ENCODE measurements around the gene LHX3. TPM values are rescaled to one million over a fixed set of nuclear protein-coding genes. Genes with fewer than 3 reads are reported as not detected.

LHX3 gene
- total and polyA plus RNA-seq, 3 experiments from 2014 or later = not detected

DNA sequence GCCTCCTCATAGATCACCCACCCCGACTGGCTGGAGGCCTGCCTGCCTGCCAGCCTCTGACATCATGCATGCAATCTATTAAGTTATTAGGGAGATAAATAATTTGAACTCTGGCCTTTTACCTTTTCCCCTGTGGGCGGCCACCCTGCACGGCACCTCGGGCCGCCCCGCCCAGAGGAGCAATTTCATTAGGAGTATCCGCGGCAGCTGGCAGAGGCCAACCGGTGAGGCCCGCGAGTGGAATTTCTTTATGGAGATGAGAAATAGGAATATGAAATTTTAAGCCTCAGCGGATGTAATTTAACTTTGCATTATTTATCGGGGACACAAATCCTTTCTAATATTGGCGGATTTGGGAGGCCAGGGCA is 22.5 kb downstream of the LHX3 start:
- no peak overlapping the region for H3K4me3 ChIP-seq (ENCODE audit: low read length)
- Mint-ChIP-seq H3K4me3 (no peak overlapping the region), H3K27ac (no peak overlapping the region), H3K9me3 (peaks cover 0 to 2% (median 0%) of the 10 kb centered on the region in 5 donors), H3K4me1 (no peaks in the 10 kb centered on the region), H3K36me3 (no peaks in the 10 kb centered on the region), H3K27me3 (peaks cover 8 to 38% of the 10 kb centered on the region in 2 donors)
- no peaks in the 10 kb centered on the region for H3K36me3 ChIP-seq (ENCODE audit: insufficient read depth, low read length)
- H3K4me1 ChIP-seq (ENCODE audit: insufficient read depth, low read length) = no peaks in the 10 kb centered on the region
- no peaks in the 10 kb centered on the region for H3K27me3 ChIP-seq (ENCODE audit: insufficient read depth, low read length, poor library complexity, severe bottlenecking)
- ChIA-PET POLR2A (no interaction called here), CTCF (no interaction called here)
- DNase-seq = no peak
- H3K9me3 ChIP-seq (ENCODE audit: low read length) = no peaks in the 10 kb centered on the region
- no peak overlapping the region for H3K27ac ChIP-seq (ENCODE audit: low read depth, low read length)

DNA sequence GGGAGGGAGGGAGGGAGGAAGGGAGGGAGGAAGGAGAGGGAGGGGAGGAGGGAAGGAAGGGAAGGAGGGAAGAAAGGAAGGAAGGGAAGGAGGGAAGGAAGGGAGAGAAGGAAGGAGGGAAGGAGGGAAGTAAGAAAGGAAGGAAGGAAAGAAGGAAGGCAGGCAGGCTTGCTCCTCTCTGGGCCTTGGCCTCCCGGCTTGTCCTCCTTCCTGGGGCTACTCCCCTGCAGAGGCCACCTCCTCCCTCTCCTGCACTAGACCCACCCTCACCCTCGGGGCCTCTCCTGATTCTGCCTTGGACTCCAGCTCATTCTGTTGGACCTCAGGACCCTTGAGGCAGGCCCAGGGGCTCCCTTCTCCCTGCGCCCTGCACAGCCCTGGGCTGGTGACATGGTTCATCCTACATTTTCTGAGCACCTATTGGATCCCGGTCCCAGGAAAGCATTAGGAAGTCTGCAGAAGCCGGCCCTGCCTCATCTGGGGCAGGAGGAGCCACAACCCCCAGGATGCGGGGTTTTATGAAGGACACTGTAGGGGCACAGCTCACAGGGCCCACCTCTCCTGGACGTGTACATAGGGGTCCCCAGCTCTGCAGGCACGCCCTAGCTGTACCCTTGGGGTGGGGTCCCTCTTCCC is 23.0 kb downstream of the LHX3 start:
- H3K9me3 ChIP-seq (ENCODE audit: low read length) = no peaks in the 10 kb centered on the region
- ChIA-PET POLR2A (no interaction called here), CTCF (no interaction called here)
- H3K27me3 Mint-ChIP-seq = peaks cover 8 to 33% of the 10 kb centered on the region in 2 donors
- H3K4me1 ChIP-seq (ENCODE audit: insufficient read depth, low read length) = no peaks in the 10 kb centered on the region
- H3K36me3 Mint-ChIP-seq = no peaks in the 10 kb centered on the region
- H3K4me3 Mint-ChIP-seq = no peak overlapping the region
- no peaks in the 10 kb centered on the region for H3K4me1 Mint-ChIP-seq
- H3K27ac ChIP-seq (ENCODE audit: low read depth, low read length) = no peak overlapping the region
- H3K27ac Mint-ChIP-seq = no peak overlapping the region
- DNase-seq = no peak
- H3K36me3 ChIP-seq (ENCODE audit: insufficient read depth, low read length) = no peaks in the 10 kb centered on the region
- H3K4me3 ChIP-seq (ENCODE audit: low read length) = no peak overlapping the region
- peaks cover 0 to 2% (median 0%) of the 10 kb centered on the region in 5 donors for H3K9me3 Mint-ChIP-seq
- no peaks in the 10 kb centered on the region for H3K27me3 ChIP-seq (ENCODE audit: insufficient read depth, low read length, poor library complexity, severe bottlenecking)

DNA sequence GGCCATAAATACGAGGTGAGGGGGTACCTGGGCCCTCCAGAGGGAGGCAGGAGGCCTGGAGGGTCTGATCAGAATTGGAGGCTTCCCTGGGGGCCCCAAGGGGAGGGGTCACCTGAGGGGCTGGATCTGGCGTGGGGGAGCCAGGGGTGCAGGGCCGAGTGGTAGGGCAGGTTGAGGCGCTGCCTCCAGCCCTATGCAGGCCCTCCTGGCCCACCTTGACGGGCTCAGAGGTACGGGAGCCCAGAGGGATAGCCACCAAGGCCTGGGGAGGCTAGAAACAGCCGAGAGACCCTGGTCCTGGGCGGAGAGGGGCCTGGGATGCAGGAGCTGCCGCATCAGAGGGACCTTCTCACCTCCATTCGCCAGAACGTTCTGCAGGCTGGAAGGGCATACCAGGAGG is 24.3 kb downstream of the LHX3 start:
- Histone ChIP-seq H3K9me3 (ENCODE audit: low read length) (no peaks in the 10 kb centered on the region), H3K27me3 (ENCODE audit: insufficient read depth, low read length, poor library complexity, severe bottlenecking) (no peaks in the 10 kb centered on the region), H3K27ac (ENCODE audit: low read depth, low read length) (no peak overlapping the region), H3K4me3 (ENCODE audit: low read length) (no peak overlapping the region), H3K36me3 (ENCODE audit: insufficient read depth, low read length) (no peaks in the 10 kb centered on the region), H3K4me1 (ENCODE audit: insufficient read depth, low read length) (no peaks in the 10 kb centered on the region)
- Mint-ChIP-seq H3K4me1 (no peaks in the 10 kb centered on the region), H3K27ac (no peak overlapping the region), H3K9me3 (no peaks in the 10 kb centered on the region), H3K4me3 (no peak overlapping the region), H3K36me3 (no peaks in the 10 kb centered on the region), H3K27me3 (peaks cover 8 to 25% of the 10 kb centered on the region in 2 donors)
- ChIA-PET CTCF (no interaction called here), POLR2A (no interaction called here)
- DNase-seq = no peak

DNA sequence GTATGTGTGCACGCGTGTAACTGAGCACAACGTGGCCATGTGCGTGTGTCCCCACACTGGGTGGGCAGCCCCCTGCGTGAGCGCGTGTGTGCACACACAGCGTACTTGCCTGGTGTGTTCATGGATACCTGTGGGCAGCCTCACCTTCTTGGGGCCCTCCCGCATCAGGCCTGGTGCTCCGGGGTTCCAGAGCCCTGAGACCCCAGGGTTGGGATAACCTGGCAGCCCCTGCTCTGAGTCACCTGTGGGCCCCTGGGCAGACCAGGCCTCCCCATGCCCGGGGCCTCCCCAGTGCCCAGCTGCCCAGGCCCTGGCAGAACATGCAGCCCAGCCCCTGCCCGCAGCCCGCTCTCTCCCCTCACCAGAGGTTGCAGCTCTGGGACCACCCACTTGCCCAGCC is 25.2 kb downstream of the LHX3 start:
- CTCF ChIA-PET = no interaction called here
- Mint-ChIP-seq H3K27me3 (peaks cover 2 to 18% of the 10 kb centered on the region in 2 donors), H3K36me3 (no peaks in the 10 kb centered on the region), H3K4me1 (no peaks in the 10 kb centered on the region), H3K27ac (no peak overlapping the region), H3K9me3 (no peaks in the 10 kb centered on the region), H3K4me3 (no peak overlapping the region)
- H3K36me3 ChIP-seq (ENCODE audit: insufficient read depth, low read length) = no peaks in the 10 kb centered on the region
- H3K27ac ChIP-seq (ENCODE audit: low read depth, low read length) = no peak overlapping the region
- POLR2A ChIA-PET = no interaction called here
- no peak overlapping the region for H3K4me3 ChIP-seq (ENCODE audit: low read length)
- no peaks in the 10 kb centered on the region for H3K27me3 ChIP-seq (ENCODE audit: insufficient read depth, low read length, poor library complexity, severe bottlenecking)
- H3K9me3 ChIP-seq (ENCODE audit: low read length) = no peaks in the 10 kb centered on the region
- DNase-seq = no peak
- no peaks in the 10 kb centered on the region for H3K4me1 ChIP-seq (ENCODE audit: insufficient read depth, low read length)

DNA sequence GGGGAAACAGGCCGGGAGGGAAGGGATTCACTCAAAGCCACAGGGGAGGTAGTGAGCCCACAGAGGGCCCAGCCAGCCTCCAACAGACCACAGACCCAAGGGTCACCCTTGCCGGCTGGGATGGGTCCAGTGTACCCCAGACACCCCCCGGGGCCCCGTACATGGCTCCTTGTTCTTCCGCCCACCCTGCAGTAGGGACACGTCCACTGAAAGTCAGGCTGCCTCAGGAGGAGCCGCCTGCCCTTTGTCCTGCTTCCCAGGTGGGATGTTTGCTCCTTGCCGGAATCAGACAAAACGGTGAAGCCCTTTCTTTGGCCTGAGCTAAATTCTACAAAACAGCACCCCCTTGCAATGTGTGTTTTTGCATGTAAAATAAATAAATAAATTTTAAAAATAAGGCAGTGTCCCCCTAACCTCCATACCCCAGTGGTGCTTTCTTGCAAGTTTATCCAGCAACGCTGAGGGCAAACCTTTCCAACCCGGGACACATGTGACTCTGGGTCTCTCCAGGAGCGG is 25.8 kb downstream of the LHX3 start:
- no peak for DNase-seq
- Histone ChIP-seq H3K27ac (ENCODE audit: low read depth, low read length) (no peak overlapping the region), H3K9me3 (ENCODE audit: low read length) (no peaks in the 10 kb centered on the region), H3K4me3 (ENCODE audit: low read length) (no peak overlapping the region), H3K27me3 (ENCODE audit: insufficient read depth, low read length, poor library complexity, severe bottlenecking) (no peaks in the 10 kb centered on the region), H3K36me3 (ENCODE audit: insufficient read depth, low read length) (no peaks in the 10 kb centered on the region), H3K4me1 (ENCODE audit: insufficient read depth, low read length) (no peaks in the 10 kb centered on the region)
- POLR2A ChIA-PET = no interaction called here
- CTCF ChIA-PET = no interaction called here
- peaks cover 0 to 15% of the 10 kb centered on the region in 2 donors for H3K27me3 Mint-ChIP-seq
- no peak overlapping the region for H3K4me3 Mint-ChIP-seq
- no peaks in the 10 kb centered on the region for H3K36me3 Mint-ChIP-seq
- H3K9me3 Mint-ChIP-seq = no peaks in the 10 kb centered on the region
- H3K27ac Mint-ChIP-seq = no peak overlapping the region
- no peaks in the 10 kb centered on the region for H3K4me1 Mint-ChIP-seq

DNA sequence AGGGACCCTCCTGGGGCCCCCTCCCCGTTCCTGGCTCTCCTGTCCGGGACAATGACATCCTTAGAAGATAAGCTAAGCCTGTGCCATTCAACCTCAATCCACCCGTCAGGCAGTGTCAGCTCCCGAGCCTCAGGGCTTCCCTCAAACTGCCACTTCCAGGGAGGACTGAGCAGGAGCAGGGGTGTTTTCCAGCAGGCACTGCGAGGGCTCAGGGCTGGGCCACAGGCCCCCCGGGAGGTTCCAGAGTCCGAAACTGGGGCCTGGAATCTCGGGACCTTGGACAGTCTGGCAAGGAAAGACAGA is 26.2 kb downstream of the LHX3 start:
- Histone ChIP-seq H3K4me1 (ENCODE audit: insufficient read depth, low read length) (no peaks in the 10 kb centered on the region), H3K9me3 (ENCODE audit: low read length) (no peaks in the 10 kb centered on the region), H3K4me3 (ENCODE audit: low read length) (no peak overlapping the region), H3K27me3 (ENCODE audit: insufficient read depth, low read length, poor library complexity, severe bottlenecking) (no peaks in the 10 kb centered on the region), H3K27ac (ENCODE audit: low read depth, low read length) (no peak overlapping the region), H3K36me3 (ENCODE audit: insufficient read depth, low read length) (no peaks in the 10 kb centered on the region)
- Mint-ChIP-seq H3K27me3 (peaks cover 0 to 15% of the 10 kb centered on the region in 2 donors), H3K4me1 (no peaks in the 10 kb centered on the region), H3K4me3 (no peak overlapping the region), H3K27ac (no peak overlapping the region), H3K36me3 (no peaks in the 10 kb centered on the region), H3K9me3 (no peaks in the 10 kb centered on the region)
- CTCF ChIA-PET = no interaction called here
- POLR2A ChIA-PET = no interaction called here
- DNase-seq = no peak

DNA sequence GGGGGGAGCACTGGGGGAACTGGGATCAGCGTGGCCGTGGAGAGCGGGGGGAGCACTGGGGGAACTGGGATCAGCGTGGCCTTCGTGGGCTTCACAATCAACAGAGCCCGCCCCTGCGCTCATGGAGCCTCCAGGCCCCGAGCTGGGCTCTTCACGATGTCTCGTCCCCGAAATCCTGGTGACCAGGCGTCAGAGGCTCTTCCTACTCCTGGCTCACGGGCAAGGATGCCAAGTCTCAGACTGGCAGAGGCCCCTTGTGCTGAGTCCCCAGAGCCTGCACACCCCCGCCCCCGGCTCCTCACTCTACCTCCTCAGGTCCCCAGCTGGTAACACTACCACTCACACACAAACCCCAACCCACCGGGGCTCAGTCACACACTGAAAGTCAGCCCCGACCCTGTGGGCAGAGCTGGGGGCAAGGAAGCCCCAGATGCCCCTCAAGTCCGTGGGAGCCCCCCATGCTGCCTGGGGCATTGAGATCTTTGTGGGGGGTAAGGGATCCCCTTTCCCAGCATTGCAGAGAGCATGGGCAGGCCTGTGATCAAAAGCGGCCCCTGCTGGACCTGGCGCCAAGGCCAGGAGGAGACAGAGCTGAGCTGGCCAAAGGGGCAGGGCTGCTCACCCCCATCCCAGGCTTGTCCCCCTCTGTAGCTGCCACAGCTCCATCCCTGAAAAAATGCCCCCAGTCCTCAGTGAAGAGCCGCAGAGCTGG is 26.7 kb downstream of the LHX3 start:
- H3K27ac ChIP-seq (ENCODE audit: low read depth, low read length) = no peak overlapping the region
- Mint-ChIP-seq H3K9me3 (no peaks in the 10 kb centered on the region), H3K27me3 (peaks cover 0 to 15% of the 10 kb centered on the region in 2 donors), H3K4me3 (no peak overlapping the region), H3K4me1 (no peaks in the 10 kb centered on the region), H3K36me3 (no peaks in the 10 kb centered on the region), H3K27ac (no peak overlapping the region)
- H3K9me3 ChIP-seq (ENCODE audit: low read length) = no peaks in the 10 kb centered on the region
- POLR2A ChIA-PET = no interaction called here
- no peaks in the 10 kb centered on the region for H3K36me3 ChIP-seq (ENCODE audit: insufficient read depth, low read length)
- no peaks in the 10 kb centered on the region for H3K27me3 ChIP-seq (ENCODE audit: insufficient read depth, low read length, poor library complexity, severe bottlenecking)
- no peak overlapping the region for H3K4me3 ChIP-seq (ENCODE audit: low read length)
- H3K4me1 ChIP-seq (ENCODE audit: insufficient read depth, low read length) = no peaks in the 10 kb centered on the region
- no peak for DNase-seq
- CTCF ChIA-PET = no interaction called here

DNA sequence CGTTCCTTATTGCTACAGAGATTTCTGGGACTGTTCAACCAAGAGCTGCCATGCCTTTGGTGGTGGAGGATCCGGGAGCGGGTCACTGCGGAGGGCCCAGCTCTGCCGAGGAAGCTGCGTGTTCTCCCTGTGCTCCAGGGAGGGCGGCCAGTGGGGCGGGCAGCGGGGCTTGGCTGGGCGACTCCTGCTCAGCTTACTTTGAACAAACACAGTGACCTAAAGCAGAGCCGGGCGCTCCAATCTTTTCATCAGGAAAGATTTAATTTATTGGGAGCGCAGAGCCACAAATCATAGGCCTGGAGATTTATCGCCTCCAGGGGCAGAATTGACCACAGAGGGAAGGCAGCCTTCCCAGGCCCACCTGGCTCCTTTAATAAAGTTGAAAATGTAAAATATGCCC is 27.7 kb downstream of the LHX3 start:
- Histone ChIP-seq H3K27ac (ENCODE audit: low read depth, low read length) (no peak overlapping the region), H3K4me3 (ENCODE audit: low read length) (no peak overlapping the region), H3K36me3 (ENCODE audit: insufficient read depth, low read length) (no peaks in the 10 kb centered on the region), H3K4me1 (ENCODE audit: insufficient read depth, low read length) (no peaks in the 10 kb centered on the region), H3K9me3 (ENCODE audit: low read length) (no peaks in the 10 kb centered on the region), H3K27me3 (ENCODE audit: insufficient read depth, low read length, poor library complexity, severe bottlenecking) (no peaks in the 10 kb centered on the region)
- ChIA-PET CTCF (no interaction called here), POLR2A (no interaction called here)
- Mint-ChIP-seq H3K27ac (no peak overlapping the region), H3K36me3 (no peaks in the 10 kb centered on the region), H3K4me1 (no peaks in the 10 kb centered on the region), H3K9me3 (no peaks in the 10 kb centered on the region), H3K27me3 (peaks cover 0 to 11% of the 10 kb centered on the region in 2 donors), H3K4me3 (no peak overlapping the region)
- no peak for DNase-seq

All from CD8-positive, alpha-beta memory T cell (primary cell).